Embryonic facial prominence (tissue), 1 donor: ENCODE data around the gene ANKRD40.
"Not testable (repeated sequence)": the region's sequence is repeated elsewhere in the genome, so short reads cannot be mapped to it uniquely, and the experiment has no call there.

Experiments
- DNase-seq: peaks from one replicate; pipeline ENCODE4 v3.0.0-alpha.2; 2016; ENCODE audit errors: extremely low spot score

The ANKRD40 gene, protein sequence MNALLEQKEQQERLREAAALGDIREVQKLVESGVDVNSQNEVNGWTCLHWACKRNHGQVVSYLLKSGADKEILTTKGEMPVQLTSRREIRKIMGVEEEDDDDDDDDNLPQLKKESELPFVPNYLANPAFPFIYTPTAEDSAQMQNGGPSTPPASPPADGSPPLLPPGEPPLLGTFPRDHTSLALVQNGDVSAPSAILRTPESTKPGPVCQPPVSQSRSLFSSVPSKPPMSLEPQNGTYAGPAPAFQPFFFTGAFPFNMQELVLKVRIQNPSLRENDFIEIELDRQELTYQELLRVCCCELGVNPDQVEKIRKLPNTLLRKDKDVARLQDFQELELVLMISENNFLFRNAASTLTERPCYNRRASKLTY

DNA sequence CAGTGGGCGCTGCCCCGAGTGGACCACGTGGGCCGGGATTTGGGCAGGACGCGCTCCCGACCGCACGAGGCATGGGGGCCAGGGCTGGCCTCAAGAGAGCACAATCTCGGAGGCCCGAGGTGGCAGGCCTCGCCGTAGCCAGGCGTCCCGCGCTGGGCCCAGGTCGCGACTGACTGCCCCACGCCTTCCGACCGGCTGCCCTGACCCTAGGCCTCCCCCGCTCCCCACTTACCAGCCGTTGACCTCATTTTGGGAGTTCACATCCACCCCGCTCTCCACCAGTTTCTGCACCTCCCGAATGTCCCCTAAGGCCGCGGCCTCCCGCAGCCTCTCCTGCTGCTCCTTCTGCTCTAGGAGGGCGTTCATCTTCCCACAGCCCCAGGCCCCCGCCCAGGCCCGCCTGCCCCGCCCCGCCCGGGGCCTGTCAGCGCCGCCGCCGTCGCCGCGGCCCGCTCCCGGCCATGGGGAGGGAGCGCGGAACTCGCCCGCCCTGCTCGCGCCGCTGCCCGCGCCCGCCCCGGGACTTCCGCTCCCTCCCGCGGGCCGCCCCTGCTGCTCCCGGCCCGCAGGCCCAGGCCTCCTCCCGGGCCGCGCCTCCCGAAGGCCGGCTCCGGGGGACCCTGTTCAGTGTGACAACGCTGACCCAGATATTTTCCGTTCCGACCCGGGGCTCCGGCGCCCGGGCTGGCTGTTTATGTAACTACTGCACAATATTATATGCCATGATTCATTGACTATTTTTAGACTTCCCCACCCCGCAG, at the start of gene ANKRD40:
ANKRD40 (minus strand) TSS at position 626 of the 761 bp plus-strand sequence; CDS start at position 366, 260 bp downstream.
- peak; percentile 91 for DNase-seq

DNA sequence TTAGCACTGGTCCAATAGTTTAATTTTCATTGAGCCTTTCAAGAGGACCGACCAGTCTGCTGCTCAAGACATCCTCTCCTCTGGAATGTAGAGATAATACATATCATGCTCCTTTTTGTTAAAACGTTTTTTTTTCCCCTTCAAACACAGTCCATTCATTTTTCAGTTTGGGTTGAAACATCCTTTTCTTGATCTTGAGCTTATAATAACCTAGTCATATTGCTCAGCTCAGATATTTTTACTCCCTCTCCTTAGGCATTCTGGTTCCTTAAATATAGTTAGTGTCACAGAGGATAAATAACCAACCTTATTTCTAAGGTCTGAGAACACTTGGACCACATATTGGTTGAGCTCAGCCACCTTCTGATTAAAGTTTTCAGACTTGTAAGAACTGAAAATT, 46.8 kb upstream of the ANKRD40 start:
- no peak for DNase-seq

DNA sequence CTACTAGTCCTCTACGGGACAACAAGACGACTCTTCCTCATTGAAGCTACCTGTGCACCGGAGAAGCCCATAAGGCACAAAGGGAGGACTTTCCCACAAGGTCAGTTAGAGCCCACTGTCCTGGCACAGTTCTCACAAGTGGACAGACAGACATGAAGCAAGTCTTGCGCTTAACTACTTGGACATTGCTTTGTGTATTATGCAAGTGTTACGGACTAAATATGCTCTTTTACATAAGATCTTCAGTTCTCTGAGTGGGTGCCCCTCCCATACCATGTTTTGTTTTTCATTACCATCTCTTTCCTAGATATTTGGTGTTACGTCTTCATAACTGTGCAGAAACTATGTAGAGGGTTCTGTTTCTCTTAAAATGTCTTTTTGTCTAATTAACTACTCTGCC, 41.5 kb upstream of the ANKRD40 start:
- DNase-seq, result no peak

DNA sequence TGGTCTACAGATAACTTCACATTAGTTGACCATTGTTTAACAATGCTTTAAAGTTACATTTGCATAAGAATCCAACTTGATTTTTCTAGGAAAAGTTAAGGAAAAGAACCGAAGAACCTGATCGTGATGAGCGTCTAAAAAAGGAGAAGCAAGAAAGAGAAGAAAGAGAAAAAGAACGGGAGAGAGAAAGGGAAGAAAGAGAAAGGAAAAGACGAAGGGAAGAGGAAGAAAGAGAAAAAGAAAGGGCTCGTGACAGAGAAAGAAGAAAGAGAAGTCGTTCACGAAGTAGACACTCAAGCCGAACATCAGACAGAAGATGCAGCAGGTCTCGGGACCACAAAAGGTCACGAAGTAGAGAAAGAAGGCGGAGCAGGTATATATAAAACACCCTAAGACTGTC, 37.9 kb upstream of the ANKRD40 start:
- no peak for DNase-seq

DNA sequence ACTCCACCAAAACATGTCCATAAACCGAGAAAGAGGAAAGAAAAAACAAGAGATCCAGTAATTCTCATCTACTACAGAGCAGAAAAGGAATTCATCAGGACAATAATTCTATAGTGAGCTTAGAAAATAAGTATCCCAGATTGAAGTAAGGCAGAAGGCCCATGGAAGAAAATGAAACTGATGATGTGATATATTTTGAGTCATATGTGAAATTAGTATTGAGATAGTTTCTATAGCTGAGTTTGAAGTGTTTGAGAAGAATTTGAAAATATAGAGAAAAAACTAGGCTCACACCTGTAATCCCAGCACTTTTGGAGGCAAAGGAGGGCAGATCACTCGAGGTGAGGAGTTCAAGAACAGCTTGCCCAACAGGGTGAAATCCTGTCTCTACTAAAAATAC, 31.4 kb upstream of the ANKRD40 start:
- DNase-seq, result no peak

DNA sequence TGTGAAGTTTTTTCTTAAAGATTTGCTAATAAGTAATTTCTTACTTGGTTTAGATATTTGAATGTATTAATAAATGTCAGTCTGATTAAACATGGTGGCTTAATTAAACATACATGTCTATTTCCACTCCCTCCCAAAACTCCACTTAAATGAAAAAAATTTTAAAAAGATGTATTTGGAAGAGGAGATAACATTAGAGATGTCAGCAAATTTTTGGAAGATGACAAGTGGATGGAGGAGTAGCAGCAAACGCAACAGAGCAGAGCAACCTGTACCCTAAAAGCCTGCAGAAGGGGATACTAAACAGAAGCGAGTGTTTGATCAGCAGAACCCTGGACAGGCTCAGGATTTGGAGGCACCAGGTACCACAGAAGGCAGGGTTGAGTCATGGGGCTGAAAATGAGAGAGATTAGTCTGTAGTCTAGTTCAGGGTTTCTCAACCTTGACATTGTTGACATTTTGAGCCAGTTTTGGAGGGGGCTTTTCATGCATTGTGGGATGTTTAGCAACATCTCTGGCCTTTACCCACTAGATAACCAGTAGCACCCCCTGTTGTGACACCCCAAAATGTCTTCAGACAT, 29.5 kb upstream of the ANKRD40 start:
- no peak for DNase-seq

DNA sequence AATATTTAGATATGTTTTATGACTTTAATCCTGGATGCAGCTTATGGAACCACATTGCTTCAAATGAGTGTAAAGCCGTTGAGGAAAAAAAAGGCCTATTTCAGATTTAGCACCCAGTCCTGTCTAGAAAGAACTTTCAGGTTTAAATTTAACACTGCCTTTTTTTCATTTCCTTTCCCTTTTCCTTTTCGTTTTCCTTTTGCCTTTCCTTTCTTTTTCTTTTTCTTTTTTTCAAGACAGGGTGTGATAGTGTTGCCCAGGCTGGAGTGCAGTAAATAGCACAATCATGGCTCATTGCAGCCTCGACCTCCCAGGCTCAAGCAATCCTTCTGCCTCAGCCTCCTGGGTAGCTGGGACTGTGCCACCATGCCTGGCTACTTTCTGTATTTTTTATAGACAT, 27.6 kb upstream of the ANKRD40 start:
- no peak for DNase-seq

DNA sequence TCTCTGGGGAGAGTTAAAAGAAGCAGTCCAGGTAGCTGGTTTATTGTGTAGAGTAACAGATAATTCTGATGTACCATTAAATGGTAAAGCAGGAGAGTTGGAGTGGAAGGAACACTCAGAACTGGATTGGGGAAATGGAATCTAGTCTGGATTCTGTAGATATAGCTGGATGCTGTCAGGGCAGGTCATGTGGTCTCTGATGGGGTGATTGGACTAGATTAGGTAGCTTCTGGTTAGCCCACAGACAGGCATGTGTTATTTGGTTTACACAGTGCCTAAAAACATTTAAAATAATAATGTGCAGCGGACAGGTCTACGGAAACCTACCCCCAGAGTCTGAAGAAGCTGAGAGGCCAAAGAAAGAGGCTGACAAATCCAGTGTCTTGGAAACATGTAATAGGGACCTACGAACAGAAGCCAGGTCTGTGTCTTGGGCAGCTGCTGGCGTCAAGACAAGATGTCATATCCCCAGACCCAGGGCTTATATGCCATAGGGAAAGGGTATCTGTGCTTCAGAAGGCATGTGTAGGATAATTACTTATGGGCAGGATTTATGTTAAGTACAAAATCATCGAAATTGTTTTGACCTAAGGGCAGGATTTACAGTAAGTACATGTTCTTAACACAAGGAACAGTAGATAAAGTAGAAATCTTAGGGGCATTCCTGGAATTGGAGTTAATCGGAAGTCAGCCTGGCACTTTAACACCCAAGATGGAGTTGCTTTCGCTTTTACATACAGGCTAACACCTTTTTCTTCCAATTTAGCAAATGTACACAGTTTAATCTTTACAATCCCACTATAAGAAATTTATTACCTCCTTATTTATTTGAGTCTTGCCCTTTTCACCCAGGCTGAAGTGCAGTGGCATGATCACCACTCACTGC, 24.1 kb upstream of the ANKRD40 start:
- DNase-seq, result no peak

DNA sequence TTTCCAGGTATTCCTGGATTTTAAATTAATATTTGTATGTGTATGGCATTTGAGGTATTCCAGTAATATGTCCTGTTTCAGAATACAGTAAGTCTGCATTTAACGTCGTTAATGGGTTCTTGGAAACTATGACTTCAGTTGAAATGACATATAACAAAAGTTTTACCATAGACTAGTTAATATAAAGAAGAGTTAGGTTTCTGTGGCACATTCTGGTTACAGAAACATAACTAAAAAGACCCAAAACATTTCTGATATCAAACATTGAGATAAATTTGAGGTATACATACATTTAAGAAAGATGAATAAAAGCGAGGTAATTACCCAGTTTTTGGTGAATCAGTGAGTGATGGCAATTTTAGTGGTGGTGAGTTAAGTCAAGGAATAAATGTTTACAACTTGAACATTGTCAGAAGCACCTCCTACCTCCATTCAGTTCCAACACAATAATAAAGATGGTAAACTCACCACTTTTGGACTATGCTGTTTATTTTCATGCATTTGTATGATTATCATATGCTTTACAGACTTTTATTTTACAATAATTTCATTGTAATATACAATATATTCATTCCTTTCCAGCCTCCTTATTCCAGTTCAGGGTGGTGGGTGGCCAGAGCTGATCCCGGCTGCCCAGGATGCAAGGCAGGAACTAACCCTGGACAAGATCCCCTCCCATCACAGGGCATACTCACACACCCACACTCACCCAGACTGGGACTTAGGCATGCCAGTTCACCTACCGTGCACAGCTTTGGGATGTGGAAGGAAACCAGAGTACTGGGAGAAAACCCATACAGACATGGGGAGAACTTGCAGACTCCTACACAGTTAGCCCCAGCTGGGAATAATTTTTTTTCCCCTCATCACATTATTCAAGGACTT, 21.4 kb upstream of the ANKRD40 start:
- no peak for DNase-seq

DNA sequence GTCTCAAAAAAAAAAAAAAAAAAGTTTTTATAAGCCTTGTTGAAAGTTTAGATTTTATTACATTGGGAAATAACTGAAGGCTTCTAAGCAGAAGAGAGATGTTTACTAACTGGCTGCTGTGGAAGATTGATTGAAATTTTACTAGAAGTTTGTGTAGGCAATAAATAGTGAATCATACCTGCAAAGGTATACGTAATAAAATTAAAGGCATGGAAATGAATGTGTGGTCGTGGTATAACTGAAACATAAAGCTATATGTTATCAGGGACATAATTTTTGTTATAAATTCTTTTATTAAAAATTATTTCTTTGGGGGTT, 20.4 kb upstream of the ANKRD40 start:
- no peak for DNase-seq

DNA sequence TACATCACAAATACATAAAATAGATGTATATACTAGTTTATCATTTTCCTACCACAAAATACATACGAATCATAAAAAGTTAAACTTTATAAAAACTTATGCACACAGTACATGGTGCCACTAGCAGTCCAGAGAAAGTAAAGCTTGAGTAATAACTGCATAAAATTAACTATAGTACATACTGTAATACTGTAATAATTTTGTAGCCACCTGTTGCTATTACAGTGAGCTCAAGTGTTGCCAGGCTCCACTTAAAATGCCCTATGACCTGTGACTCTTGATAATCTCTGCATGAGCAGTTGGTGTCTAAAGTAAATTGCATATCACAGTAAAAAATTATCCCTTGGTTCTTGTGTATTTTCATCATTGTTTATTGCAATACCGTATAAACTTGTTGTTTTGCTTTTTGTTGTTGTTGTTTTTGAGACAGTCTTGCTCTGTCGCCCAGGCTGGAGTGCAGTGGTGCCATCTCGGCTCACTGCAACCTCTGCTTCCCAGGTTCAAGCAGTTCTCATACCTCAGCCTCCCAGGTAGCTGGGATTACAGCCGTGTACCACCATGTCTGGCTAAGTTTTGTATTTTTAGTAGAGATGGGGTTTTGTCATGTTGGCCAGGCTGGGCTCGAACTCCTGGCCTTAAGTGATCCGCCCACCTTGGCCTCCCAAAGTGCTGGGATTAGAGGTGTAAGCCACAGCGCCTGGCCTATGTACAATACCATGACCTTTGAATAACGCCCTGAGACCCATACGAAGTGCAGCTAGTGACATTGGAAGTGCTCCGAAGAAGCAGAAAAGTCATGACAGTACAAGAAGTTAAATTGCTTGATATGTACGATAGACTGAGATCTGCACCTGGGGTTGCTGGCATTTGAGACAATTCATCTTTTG, 18.3 kb upstream of the ANKRD40 start:
- no peak for DNase-seq

DNA sequence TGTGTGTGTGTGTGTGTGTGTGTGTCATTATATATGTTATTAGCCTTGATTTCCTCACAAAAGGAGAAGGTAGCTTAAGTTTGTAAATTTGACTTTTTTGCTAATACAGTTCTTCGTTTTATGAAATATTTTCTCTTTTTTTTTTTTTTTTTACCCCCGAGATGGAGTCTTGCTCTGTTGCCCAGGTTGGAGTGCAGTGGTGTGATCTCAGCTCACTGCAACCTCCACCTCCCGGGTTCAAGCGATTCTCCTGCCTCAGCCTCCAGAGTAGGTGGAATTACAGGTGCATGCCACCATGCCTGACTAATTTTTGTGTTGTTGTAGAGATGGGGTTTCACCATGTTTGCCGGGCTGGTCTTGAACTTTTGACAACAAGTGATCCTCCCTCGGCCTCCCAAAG, 16.9 kb upstream of the ANKRD40 start:
- not testable (repeated sequence) for DNase-seq

DNA sequence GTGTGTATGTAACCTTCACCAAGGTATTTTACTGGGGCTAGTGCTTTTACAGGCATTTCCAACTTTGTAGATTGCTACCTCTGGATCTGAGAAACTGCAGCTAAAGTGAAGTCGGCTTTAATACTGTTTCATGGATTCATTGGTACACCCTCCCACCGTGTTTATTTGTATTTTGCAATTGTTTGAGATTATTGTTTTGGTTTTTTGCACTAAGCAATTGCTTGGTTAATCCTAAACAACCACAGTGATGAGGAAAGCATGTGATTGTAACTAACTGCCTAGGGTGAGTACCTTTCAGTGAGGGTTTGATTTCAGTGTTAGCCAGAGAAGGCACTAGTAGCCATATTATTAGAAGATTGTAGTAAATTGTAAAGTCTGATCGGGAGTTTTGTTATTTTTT, 15.0 kb upstream of the ANKRD40 start:
- DNase-seq, result no peak

DNA sequence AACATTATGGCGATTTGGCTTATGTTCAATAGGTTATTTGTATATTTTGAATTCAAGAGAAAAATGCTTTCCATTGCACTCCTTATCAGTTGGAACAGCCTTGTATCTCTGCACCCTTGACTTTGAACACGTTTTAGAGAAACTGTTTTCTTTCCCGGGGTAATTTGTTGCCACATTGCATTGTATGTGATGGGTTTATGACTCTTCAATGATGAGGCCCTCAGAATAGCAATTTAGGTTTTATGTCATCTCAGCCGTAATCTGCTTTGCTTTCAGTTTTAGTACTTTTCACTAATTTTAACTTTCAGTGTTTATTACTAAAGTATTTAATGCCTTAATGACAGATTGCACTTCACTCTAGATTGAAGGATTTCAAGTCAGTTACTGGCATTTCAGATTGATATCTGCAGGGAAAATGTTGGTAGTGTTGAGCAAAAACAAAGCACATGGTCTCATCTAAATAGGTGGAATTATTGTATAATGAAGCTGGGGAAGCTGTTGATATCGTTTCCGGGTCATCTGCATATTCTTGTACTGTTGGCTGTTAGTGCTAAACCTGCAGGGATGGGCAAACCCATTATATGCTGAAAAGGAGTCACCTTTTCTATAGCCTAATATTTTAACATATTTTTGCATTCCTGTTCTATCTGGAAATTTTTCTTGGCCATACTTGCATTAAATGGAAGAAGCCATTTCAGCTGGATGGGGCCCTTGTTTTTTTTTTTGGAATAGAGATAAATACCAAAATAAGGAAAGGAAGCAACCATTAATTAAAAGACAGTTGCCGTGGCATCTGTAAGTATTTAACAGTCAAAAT, 13.7 kb upstream of the ANKRD40 start:
- no peak for DNase-seq

DNA sequence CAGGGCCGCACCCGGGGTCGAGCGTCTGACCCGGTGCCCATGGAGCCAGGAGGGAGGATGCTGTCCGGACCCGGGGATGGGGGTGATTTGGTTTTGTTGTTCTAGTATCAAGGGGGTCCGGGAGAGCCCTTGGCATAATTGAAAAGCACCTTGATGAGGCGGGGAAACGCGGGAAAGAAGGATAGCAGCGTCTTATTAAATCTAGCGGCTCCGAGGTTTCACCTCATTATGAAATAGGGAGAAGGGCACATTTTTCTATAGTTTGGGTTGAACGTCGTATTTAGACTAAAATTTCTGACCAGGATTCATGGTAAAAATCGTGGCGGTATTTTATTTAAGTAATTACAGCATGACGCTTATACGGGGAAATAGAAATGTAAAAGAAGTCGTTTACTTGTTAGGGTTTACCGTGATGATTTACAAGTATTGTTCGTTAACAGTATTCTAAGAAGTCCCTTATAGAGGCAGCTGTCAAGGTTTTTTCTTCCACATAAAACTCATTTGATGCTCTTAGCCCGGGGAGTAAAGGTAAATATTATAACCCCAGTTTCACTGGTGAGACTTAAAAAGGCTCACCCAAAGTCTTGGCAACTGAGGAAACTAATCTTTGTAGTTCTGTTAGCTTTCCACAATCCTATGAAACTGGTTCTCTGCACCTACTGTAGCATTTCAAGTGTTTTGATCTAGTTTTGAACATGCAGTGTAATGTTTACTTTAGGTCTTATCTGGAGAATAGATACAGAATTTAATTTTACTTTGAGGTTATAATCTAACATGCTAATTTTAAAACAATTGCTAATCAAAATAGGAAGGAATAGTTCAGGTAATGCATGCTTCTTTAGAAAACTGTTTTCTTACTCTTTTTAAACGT, 12.4 kb upstream of the ANKRD40 start:
- DNase-seq, result no peak

DNA sequence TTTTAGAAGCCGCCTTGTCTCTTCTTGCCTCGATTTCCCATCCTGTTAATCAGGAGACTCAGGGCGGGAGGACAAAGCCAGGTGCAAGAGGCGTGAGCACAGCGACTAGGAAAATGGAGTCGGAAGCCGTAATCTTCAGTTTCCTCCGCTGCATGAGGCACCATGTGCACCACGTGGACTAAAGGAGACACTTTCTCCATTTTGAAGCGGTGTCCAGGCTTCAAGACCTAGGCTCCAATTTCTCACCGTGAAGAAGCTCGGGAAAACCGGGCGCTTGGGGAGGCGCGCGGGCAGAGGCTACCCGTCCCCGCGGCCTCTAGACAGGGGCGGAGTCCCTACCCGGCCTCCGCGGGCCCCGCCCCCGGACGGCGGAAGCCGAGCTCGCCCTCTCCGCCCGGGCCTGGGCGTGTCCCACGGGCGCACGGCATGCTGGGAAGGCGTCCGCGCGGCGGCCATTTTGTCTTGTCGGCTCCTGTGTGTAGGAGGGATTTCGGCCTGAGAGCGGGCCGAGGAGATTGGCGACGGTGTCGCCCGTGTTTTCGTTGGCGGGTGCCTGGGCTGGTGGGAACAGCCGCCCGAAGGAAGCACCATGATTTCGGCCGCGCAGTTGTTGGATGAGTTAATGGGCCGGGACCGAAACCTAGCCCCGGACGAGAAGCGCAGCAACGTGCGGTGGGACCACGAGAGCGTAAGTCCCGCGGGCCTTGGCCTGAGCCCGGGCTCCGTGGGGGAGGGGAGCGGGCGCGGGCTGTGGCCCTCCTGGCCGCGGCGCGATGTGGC, 11.6 kb upstream of the ANKRD40 start, which contains the start of gene LUC7L3:
LUC7L3 (plus strand) TSS at position 460 of the 780 bp plus-strand sequence; CDS start at position 590, 130 bp downstream.
- DNase-seq, result peak; percentile 84

DNA sequence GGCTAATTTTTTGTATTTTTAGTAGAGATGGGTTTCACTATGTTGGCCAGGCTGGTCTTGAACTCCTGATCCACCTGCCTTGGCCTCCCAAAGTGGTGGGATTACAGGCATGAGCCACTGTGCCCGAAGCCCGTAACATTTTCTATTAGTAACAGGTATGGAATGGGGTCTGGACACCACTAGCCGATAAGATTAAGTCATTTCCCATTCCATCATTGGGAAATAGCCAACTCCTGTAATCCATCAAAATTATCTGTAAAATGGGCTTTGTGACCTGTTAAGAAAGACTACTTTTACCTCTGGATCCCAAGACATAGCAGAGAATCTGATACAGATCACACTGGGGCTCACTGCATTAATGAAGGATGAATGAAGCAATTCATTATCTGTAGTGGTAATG, 7.8 kb upstream of the ANKRD40 start:
- no peak for DNase-seq
